Hepatic stellate cell (primary cell): ENCODE data around the gene RPL18.

Experiments used
- DNase-seq: peaks from one replicate; pipeline ENCODE4 v3.0.0; 2011; ENCODE audit warnings: low spot score

The RPL18 gene

DNA sequence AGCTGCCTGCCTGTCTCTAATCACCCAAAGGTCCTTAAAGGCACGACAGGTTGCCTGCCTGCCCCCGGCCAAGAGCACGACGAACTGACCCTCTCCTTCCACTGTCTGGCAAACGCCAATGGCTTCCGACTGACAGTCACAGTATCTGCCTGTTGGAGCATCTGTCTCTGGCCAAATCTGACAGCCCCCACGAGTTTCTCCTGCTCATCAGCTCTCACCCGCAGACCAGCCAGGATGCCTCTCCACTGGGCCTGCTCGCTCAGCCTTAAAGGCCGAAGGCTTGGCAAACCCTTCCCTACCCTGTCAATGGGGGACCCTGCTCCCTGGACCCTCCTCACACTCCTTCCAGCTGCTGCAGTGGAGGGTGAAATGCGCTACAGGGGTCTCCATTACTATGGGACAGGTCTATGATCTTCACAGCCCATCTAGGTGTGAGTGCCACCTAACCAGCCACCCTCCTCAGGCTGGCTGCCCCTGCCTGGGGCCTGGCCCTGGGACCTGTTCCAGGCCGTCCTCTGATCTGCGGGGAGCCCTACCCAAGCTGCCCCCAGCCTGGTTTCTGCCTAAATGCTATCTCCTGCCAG, 5.0 kb downstream of the RPL18 start:
- DNase-seq: no peak

DNA sequence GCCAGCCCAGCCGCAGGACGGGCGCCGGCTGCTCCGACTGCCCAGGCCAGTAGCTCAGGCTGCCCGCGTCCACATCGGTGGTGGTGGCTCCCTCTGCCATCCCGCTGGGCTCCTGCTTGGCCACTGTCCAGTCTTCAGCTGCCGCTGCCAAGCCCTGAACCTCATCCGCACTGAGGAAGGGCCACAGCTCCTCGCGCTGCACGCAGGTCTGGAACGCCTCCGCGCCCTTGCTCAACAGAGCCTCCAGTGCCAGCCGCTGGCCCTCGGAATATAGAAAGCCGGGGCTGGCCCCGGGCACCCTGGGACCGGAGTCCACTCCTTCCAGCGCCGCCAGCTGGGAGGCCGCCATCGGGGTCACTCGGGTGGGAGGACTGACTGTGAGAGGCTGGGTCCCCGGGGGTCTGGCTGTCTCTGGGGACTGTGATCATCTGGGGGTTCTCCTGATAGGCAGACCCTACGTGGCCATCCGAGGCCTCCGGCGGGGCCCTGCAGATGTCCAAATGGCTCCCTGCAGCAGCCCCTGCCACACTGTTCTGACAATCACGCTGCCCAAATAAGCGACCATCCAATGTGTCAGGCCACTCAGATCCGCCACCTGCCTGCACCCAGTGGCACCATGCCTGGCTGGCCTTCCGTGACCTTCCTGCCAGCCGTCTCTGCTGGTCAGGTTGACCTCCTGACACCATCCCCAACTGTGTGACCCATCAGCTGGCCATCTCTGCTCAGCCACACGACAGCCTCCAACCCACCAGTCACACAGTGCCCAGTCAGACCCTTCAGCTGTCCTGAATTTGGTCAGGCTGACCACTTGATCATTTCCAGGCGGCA, 5.7 kb downstream of the RPL18 start:
- DNase-seq: no peak

DNA sequence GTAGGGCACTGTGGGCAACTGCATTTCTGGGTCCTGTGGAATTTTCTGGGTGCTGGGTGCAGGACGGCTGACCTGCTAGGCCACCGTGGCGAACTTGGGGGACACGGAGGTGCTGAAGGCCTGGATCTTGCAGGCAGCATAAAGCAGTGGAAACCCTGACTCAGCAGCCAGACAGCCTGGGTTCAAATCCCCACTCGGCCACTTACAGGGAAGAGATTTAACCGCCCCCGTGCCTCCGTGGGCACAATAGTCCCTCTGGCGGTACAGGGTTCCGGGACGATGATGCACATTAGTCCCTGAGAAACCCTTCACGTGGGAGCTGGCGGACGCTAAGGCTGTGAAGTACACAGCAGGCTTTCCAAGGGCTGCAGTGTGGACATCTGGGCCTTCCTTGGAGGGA, 7.1 kb downstream of the RPL18 start:
- DNase-seq: no peak

DNA sequence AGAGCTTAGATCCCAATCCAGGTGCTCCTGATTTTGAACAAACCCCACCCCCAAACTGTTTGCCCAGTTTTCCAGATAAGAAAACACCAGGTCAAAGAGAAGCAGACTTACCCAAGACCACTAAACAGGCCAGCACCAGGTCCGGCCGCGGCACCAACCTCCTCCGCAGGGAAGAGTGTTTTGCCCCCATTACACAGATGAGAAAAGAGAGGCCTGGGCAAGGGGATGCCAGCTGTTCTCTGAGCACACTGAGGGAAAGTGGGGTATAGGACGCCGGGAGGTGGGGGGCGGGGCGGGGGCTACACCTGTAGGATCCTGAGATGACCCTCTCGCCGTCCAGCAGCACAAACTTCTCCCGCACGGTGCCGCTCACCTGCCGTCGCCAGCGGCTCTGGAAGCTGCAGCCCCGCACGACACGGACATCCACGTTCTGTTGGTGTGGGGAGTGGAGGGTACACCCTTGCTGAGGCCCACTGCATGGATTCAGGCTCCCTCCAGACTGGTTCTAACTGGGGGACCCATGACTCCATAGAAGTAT, 9.3 kb downstream of the RPL18 start:
- no peak for DNase-seq

DNA sequence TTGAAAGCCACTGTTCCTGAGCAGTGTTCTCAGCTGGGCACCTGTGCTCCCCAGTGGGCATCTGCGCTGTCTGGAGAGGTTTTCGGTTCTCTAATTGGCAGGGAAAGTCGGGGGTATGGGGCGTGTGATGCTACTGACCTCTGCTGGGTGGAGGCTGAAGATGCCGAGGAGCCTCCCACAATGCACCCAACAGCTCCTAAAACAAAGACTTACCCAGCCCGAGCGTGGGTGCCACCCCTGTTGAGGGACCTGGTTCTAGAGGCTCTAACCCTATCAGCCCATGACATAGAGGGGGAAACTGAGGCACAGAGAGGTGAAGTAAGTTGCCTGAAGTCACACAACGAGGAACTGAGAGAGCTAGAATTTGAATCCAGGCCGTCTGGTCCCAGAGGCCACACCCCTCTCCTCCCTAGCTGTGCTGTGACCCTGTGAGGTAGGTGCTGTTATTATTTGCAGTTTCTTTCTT, 10.1 kb downstream of the RPL18 start:
- peak; percentile 69 for DNase-seq

DNA sequence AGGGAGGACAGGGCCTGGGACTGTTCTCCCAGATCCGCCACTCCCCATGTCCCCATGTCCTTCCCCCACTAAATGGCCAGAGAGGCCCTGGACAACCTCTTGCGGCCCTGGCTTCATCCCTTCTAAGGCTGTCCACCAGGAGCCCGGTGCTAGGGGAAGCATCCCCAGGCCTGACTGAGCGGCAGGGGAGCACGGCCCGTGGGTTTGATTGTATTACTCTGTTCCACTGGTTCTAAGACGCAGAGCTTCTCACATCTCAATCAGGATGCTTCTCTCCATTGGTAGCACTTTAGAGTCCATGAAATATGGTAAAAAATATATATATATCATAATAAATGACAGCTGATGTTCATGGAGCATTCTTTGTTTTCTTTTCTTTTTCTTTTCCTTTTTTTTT, 11.6 kb downstream of the RPL18 start:
- no peak for DNase-seq

DNA sequence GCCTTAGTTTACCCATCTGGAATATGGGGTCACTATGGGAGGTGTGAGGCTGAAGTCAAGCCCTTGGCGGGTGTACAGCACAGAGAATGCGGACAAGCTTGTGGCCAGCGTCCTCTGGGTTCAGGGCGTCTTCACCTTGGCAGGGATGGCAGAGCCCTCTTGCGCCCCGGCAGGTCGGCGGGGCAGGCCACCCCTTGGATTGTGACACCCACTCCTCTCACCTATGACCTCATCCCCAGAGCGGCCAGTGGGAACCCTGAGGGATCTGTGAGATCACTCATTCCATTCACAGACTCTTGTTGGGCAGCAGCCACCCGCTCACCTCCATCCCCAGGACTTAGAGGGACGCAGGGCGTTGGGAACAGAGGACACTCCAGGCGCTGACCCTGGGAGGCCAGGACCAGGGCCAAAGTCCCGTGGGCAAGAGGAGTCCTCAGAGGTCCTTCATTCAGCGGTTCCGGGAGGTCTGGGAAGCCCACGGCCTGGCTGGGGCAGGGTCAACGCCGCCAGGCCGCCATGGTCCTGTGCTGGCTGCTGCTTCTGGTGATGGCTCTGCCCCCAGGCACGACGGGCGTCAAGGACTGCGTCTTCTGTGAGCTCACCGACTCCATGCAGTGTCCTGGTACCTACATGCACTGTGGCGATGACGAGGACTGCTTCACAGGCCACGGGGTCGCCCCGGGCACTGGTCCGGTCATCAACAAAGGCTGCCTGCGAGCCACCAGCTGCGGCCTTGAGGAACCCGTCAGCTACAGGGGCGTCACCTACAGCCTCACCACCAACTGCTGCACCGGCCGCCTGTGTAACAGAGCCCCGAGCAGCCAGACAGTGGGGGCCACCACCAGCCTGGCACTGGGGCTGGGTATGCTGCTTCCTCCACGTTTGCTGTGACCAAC, 12.3 kb downstream of the RPL18 start, which contains the start of gene SPACA4:
TSS of gene SPACA4 (plus strand) at position 280 of the 896 bp plus-strand sequence. CDS start at position 517, 237 bp downstream.
- no peak for DNase-seq

DNA sequence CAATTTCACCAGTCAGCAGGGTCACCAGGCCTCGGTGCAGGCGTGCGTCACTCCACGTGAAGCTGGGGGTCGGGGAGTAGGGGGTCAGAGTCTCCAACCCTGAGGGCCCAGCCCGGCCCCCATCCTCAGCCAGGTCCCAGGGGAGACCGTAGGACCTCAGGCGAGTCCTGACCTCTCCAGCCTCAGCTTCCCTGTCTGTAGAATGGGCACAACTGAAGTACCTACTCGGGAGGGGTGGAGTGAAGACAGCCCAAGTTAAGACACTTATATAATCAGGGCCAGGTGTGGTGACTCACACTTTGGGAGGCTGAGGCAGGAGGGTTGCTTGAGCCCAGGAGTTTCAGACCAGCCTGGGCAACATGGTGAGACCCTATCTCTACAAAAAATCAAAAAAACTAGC, 15.1 kb downstream of the RPL18 start:
- DNase-seq: no peak

DNA sequence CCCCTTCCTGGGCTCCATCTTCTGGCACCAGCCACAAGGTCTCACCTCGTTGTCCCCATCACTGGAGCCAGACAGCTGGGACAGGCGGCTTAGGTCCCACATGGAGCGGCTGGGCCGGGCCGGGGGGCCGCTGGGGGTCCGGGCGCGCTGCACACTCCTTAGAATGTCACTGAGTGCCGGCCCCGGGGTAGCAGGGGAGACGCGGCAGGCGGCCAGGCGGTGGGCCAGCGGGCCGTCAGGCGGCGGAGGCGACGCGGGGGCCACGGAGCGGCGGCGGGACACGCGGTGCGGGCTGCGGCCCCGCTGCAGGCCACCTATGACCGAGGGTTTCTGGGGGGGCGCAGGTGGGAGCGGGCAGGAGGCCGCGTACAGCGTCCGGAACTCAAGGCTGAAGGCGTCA, 15.5 kb downstream of the RPL18 start:
- no peak for DNase-seq

DNA sequence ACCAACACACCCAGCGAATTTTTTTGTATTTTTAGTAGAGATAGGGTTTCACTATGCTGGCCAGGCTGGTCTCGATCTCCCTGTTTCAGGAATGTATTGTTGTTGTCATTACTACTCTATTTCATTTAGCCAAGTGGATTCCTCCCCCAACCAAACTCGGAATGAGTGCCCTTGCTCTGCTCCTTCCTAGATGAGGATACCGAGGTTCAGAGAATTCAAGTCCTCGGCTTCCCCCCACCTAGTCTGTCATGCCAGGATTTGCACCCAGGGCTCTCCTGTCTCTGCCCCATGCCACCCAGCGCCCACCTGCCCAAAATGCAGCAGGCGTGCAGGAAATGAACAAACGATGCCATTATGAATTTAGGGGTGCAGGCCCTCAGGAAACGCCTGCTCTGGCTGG, 16.0 kb downstream of the RPL18 start:
- DNase-seq: no peak

DNA sequence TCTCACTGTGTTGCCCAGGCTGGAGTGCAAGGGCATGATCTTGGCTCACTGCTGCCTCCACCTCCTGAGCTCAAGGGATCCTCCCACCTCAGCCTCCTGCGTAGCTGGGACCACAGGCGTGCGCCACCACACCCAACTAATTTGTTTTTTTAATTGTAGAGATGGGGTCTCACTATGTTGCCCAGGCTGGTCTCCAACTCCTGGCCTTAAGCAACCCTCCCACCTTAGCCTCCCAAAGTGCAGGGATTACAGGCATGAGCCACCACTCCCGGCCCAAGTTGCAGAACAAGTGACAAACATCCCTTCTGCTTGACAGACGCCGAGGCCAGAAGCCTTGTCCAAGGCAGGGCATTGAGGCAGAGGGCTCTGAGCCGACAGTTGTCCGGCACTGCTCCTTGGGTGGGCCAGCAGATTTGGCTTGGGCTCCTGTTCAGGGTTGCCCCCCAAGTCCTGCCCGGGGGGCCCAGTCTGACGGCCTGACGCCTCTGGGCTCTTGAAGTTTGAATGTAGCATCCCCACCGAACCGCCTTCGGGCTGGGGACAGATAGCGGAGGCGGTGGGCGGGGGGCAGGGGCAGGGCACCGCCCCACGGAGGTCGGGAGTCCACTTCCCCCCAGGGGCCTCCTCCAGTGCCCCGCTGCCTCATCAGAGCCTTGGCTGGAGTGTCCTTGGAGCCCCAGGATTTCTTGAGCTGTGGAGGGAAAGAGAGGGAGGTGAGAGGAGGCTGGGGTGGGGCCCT, 18.1 kb downstream of the RPL18 start:
- DNase-seq: no peak

DNA sequence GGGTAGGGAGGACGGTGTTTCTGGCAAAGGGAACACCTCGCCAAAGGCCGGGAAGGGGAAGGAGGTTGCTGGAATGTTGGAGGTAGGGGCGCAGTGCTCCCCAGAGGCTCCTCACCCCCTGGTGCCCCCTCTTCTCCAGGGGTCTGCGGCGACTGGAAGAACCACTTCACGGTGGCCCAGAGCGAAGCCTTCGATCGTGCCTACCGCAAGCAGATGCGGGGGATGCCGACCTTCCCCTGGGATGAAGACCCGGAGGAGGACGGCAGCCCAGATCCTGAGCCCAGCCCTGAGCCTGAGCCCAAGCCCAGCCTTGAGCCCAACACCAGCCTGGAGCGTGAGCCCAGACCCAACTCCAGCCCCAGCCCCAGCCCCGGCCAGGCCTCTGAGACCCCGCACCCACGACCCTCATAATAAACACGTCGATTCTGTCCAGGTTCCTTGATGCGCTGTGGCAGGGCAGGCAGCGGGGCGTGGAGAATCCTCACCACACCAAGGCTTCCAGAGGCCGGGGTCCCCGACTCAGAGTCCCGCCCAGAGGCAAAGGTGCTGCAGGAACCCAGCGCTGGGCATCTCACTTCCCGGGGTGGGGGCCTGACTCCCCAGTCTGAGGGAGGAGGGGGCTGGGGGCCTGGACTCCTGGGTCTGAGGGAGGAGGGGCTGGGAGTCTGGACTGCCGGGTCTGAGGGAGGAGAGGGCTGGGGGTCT, 19.8 kb downstream of the RPL18 start:
- no peak for DNase-seq

DNA sequence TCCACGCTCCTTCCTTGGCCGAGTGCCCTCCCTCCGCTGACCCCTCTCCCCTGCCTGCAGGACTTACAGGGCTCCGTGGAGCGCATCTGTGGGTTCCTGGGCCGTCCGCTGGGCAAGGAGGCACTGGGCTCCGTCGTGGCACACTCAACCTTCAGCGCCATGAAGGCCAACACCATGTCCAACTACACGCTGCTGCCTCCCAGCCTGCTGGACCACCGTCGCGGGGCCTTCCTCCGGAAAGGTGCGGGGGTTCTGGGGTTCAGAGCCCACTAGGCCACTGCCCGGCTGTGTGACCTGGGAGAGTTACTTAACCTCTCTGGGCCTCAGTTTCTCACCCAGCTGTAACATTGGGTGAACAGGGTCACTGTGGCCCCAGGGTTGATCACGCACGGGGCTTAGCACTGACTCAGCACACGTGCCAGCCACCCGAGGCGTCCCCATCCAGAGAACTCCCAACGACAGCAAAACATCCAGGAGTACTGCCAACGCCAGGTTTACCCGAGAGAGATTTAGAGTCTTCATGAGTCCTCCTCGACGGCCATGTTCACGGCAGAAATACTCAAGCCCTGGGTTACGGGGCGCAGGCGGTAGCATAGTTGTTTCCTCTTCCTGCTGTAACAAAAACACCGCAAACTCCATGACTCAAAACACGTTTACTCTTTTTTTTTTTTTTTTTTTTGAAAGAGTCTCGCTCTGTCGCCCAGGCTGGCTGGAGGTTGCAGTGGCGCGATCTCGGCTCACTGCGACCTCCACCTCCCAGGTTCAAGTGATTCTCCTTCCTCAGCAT, 22.1 kb downstream of the RPL18 start:
- DNase-seq: no peak

DNA sequence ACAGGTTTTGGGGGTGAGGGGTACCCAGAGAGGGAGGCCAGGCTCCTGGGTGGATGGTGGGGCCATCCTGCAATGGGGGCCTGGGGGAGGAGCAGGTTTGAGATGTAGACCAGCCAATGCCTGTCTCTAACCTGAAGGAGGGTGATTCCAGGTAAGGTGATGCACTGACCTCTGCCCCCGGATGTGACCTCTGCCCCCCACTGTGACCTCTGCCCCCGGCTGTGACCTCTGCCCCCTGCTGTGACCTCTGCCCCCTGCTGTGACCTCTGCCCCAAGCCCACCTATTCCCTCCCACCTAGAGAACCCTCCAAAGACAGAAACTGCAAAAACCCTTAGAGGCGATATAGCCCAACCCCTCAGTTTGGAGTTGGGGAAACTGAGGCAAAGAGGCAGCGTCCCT, 22.7 kb downstream of the RPL18 start:
- DNase-seq: no peak

DNA sequence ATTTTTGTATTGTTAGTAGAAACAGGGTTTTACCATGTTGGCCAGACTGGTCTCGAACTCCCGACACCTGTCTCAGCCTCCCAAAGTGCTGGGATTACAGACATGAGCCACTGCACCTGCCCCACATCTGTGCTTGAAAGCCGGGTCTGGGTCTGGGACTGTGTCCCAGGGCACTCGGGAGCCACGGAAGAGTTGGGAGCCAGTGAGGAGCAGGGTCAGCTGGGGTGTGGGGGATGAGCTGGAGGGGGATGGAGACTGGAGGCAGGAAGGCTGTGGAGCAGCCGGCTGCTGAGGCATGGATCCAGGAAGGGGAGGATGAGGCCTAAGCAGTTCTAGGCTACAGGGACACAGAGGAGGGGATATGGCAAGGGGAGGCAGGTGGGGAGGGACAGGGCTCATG, 23.1 kb downstream of the RPL18 start:
- no peak for DNase-seq

DNA sequence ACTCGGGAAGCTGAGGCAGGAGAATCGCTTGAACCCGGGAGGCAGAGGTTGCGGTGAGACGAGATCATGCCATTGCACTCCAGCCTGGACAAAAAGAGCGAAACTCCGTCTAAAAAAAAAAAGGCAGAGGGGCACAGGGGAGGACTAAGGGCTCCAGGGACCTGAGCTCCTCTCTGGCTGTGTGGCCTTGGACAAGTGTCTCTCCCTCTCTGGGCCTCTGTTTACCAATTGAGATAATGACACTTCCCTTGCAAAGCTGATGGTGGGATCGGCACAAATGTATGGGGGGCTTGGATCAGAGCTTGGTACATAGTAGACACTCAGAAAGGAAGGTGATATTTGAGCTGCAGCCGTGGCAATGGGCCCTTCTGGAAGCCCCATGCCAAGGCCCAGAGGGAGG, 23.8 kb downstream of the RPL18 start:
- DNase-seq: no peak

DNA sequence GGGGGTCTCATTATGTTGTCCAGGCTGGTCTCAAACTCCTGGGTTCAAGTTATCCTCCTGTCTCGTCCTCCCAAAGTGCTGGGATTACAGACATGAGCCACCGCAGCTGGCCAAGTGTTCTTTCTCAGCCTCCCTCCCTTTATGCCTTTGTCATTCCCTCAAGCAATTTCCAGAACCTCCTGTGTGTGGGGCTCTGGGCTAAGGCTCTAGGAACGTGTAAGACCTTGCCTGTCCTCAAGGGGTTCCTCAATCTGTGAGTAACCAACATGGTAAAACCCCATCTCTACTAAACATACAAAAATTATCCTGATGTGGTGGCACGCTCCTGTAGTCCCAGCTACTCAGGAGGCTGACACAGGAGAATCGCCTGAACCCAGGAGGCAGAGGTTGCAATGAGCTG, 28.0 kb downstream of the RPL18 start:
- DNase-seq: no peak

DNA sequence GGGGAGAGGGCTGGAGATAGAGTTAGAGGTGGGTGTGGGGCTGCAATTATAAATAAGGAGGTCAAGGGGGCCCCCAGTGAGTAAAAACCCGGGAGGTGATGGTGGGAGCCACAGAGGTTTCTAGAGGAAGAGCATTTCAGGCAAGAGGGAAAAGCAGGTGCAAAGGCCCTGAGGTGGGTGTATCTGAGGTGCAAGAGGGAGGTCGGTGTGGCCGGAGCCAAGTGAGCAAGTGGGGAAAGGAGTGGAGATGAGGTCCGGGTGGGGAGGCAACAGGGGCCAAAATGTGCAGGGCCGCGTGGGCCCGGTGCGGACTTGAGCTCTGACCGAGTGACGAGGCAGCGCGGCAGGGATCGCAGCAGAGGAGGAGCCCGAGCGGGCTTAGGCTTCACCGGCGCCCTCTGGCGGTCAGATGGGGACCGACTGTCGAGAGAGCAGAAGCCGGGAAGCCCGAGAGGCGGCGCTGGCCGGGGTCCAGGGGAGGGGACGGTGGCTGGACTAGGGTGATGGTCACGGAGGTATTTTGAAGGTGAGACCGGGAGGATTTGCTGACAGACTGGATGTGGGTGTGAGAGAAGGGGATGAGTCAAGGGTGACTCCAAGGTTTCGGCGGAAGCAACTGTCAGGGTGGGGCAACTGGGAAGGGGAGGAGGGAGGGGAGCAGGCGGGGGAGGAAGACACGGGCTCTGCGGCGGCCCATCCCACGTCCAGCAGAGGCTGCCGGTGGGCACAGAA, 30.1 kb downstream of the RPL18 start:
- DNase-seq: peak; percentile 87

DNA sequence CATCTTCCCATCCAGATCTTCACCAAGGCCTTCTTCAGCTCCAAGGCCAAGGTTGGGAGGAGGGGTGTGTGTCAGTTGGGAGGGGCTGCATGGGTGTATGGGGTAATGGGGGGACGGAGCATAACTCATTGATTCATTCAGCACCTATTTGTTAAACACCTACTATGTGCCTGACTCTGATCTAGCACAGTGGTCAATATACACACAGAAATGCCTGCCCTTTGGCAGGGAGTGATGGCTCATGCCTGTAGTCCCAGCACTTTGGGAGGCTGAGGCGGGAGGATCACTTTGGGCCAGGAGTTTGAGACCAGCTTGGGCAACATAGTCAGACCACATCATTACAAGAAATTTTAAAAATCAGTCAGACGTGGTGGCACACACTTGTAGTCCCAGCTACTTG, 31.6 kb downstream of the RPL18 start:
- no peak for DNase-seq

DNA sequence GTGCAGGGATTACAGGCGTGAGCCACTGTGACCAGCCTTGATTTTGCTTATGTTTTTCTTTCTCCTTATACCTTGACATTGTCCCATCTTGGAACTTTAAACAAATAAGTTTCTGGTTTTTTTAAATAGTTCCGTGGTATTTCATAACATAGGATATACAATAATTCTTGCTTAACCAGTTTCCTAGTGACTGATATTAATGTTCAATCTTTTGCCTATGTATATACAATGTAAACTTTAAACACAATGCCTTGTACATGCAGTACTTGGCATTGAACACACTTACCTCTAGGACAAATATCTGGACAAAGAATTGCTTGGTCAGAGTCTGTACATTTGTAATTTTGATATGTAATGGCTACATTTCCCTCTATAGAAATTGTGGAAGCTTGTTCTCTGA, 36.8 kb downstream of the RPL18 start:
- no peak for DNase-seq
